Lung (tissue), 12 donors: ENCODE results near the gene AP5S1. TPM values are rescaled to one million over a fixed set of nuclear protein-coding genes. Genes with fewer than 3 reads are reported as not detected.
A peak's percentile ranks its signal among the peaks of the same experiment; 100 is the strongest.

Experiments used
- ATAC-seq: fragments of 200-7000 bp; cut with Tn5 transposase; one replicate; pipeline ENCODE4 v1.9.1; 2020; ENCODE audit warnings: moderate number of reproducible peaks; ENCODE audit not compliant: insufficient read depth, low FRiP score
- DNase-seq, 3 donors: peaks; one replicate each; pipeline ENCODE4 v3.0.0-alpha.2; 2013 to 2017
- H3K27ac ChIP-seq, 2 donors: one replicate each; pipeline ENCODE4 v1.5.1; 2013; ENCODE audit warnings: mild to moderate bottlenecking in 2 of 2, moderate library complexity in 2 of 2, control low read depth in 1 of 2, inconsistent platforms in 1 of 2, low read depth in 1 of 2, low read length in 1 of 2
- H3K27me3 ChIP-seq, 3 donors: one replicate each; pipeline ENCODE4 v1.5.1; 2013; ENCODE audit warnings: low read length in 2 of 3; ENCODE audit not compliant: control insufficient read depth in 3 of 3, insufficient read depth in 3 of 3
- H3K36me3 ChIP-seq, 4 donors: one replicate each; pipeline ENCODE4 v1.5.1; 2013; ENCODE audit warnings: low read length in 4 of 4, mild to moderate bottlenecking in 1 of 4, moderate library complexity in 1 of 4; ENCODE audit not compliant: control insufficient read depth in 4 of 4, insufficient read depth in 4 of 4
- H3K4me1 ChIP-seq, 5 donors: one replicate each; pipeline ENCODE4 v1.5.1; 2013; ENCODE audit warnings: low read length in 5 of 5, mild to moderate bottlenecking in 2 of 5, moderate library complexity in 1 of 5; ENCODE audit not compliant: control insufficient read depth in 5 of 5, insufficient read depth in 5 of 5
- H3K4me3 ChIP-seq: one replicate; pipeline ENCODE4 v1.5.1; 2013; ENCODE audit warnings: mild to moderate bottlenecking, control low read depth, moderate library complexity
- H3K9ac ChIP-seq, 2 donors: one replicate each; pipeline ENCODE4 v1.5.1; 2013; ENCODE audit warnings: low read length in 2 of 2, control low read depth in 1 of 2; ENCODE audit not compliant: insufficient read depth in 1 of 2
- H3K9me3 ChIP-seq, 4 donors: one replicate each; pipeline ENCODE4 v1.5.1; 2013; ENCODE audit warnings: low read length in 3 of 4, mild to moderate bottlenecking in 1 of 4, moderate library complexity in 1 of 4; ENCODE audit not compliant: control insufficient read depth in 4 of 4, insufficient read depth in 3 of 4
- WGBS, 2 donors: extraction: QIAGEN DNeasy Blood & Tissue Kit; methylation state at CpG; one replicate each; pipeline ENCODE4 v1.1.7; 2013; 5-methylcytosine and 5-hydroxymethylcytosine counted together
- polyA plus RNA-seq, 2 donors: library from polyadenylated mRNA; stranded (reverse); fragments of 200-250 nt; gene quantifications; one replicate each; pipeline ENCODE4 v1.2.1, GENCODE V29; 2013
- total RNA-seq, 2 donors: library from RNA; depleted of rRNA in 1 of 2; stranded (reverse); fragments of >200 nt in 1 of 2; gene quantifications; one replicate each; pipeline ENCODE4 v1.2.1, GENCODE V29; 2014 to 2021
- TF ChIP-seq, protein P1 (sequence below): IDR thresholded peaks from 2 replicates; pipeline ENCODE4 v1.5.1; 2012; ENCODE audit warnings: mild to moderate bottlenecking; ENCODE audit errors: control extremely low read depth, extremely low read depth
- donor health status: control.
- donor health status: control.
- donor health status: Bipolar disorder and iron deficiency.
- donor health status: healthy.
- donor health status: DM: yes; HTN: yes; CAD: no.

Gene AP5S1
- total and polyA plus RNA-seq, 4 donors: 8.1 to 20.7 (median 11.9) TPM

DNA sequence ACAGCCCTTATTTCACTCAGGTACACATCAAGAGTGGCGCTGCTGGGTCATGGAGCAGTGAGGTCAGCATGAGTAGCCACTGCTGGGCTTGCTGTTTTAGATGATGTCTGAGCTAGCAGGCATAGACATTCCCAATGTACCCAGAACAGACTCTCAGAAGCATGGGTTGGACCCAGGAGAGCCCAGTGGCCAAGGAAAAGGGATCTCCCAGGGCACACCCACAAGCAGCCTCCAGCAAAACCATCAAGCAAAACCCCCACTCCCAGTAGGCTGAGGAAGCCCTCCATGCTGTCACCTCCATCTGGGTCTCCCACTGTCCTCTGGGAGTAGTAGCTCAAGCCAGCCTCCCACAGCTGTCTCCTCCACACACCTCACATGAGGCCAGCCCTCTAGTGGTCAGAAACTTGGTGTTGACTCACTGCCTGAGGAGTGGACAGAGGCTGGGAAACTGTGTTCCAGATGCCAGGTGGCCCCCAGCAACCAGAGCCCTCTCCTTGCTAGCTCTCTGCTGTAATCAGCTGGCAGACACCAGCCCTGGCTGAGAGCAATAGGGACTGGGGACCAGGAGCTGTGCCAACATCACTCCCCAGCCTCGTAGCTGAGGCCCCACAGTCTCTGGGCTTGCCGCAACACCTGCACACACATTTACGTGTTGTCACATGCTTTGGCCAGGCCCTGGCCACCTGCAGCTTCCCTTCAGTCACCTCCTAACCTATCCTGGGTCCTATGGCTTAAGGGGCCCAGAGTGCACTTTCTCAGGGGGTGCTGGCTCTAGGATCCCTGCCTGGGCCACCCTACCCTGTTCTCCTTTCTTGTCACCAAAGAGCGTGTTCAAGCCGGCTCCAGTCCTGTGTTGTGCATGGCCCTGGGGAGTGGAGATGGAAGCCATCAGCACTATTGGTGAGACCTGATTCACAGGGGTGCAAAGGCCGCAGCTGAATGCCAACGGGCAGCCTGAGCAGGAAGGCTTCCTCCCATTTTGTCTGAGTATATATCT lies 1.9 kb upstream of the AP5S1 start:
- Histone ChIP-seq H3K27me3 (no peaks in the 10 kb centered on the region), H3K4me3 (no peak overlapping the region), H3K4me1 (peaks cover 0 to 25% (median 13%) of the 10 kb centered on the region in 5 donors), H3K27ac (peak overlapping the region; percentile 34 to 85), H3K9me3 (no peaks in the 10 kb centered on the region), H3K9ac (no peak overlapping the region), H3K36me3 (peaks cover 4 to 14% (median 6%) of the 10 kb centered on the region in 4 donors)
- peak; percentile 59 to 88 (median 84) for DNase-seq
- no peak for ATAC-seq
- whole genome bisulfite sequencing, 2 donors: 76 to 83% methylated on average over 8 of the region's 8 CpGs
- TF ChIP-seq, protein P1, sequence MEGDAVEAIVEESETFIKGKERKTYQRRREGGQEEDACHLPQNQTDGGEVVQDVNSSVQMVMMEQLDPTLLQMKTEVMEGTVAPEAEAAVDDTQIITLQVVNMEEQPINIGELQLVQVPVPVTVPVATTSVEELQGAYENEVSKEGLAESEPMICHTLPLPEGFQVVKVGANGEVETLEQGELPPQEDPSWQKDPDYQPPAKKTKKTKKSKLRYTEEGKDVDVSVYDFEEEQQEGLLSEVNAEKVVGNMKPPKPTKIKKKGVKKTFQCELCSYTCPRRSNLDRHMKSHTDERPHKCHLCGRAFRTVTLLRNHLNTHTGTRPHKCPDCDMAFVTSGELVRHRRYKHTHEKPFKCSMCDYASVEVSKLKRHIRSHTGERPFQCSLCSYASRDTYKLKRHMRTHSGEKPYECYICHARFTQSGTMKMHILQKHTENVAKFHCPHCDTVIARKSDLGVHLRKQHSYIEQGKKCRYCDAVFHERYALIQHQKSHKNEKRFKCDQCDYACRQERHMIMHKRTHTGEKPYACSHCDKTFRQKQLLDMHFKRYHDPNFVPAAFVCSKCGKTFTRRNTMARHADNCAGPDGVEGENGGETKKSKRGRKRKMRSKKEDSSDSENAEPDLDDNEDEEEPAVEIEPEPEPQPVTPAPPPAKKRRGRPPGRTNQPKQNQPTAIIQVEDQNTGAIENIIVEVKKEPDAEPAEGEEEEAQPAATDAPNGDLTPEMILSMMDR: no peak

DNA sequence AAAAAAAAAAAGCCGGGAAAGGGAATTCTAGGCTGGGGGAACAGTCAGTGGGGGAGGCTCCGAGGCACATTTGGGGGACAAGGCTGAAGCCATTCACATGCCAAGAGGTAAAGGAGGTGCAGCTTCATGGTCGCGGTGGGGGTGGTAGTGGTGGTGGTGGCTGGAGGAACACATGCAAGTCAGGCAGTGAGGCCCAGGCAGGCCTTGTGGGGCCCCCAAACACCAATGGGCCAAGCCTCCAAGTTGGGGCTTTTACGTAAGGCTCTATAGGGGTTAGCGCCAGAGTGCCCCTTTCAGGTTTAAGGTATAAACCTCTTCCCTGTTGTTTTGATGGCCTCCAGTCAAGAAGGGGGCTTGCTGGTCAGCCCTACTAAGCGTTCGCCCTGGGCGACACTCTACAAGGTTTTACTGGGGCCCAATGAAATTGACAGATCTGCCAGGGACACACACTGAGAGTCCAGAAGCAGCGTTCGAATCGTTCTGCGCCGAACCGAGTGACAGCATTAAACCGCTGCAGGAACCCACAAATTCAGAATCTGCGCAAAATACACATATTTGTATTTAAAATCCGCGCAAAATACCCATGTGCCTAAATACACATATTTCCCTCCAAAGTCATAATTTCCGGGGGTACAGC lies 818 bp upstream of the AP5S1 start:
- Histone ChIP-seq H3K27ac (peak overlapping the region; percentile 98 to 100), H3K36me3 (peaks cover 8 to 17% (median 16%) of the 10 kb centered on the region in 4 donors), H3K4me3 (no peak overlapping the region), H3K9ac (peak overlapping the region; percentile 63 to 92), H3K4me1 (peaks cover 0 to 19% (median 11%) of the 10 kb centered on the region in 5 donors), H3K9me3 (no peaks in the 10 kb centered on the region), H3K27me3 (no peaks in the 10 kb centered on the region)
- no peak for DNase-seq
- WGBS, 2 donors: 64 to 69% methylated on average over 19 to 20 of the region's 20 CpGs
- TF ChIP-seq, protein P1: no peak
- no peak for ATAC-seq

DNA sequence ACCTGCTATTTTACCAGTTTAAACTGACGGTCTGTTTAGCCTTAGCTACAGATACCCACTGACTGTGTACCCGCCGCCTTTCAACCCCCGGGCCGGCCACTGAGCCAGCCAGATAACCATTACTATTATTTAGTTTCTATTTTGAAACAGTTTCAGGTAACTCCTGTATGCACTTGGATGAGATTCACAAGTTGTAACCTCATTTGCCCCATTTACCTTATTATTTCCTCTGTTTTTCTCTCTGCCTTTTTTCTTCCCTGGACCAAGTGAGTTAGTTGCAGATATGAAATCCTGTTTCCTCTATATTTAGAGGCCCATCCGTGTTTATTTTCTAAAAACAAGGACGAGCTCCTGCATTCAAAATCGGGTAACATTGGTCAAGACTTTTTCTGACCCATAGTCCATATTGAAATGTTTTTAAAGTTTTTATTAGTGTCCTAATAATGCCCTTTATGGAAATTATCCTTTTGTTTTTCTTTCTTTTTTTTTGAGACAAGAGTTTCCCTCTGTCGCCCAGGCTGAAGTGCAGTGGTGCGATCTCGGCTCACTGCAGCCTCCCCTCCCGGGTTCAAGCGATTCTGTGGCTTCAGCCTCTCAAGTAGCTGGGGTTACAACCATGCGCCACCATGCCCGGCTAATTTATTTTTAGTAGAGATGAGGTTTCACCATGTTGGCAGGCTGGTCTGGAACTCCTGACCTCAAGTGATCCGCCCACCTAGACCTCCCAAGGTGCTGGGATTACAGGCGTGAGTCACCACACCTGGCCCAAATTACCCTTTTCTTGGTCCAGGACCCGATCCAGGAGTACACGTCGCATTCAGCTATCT lies 767 bp downstream of the AP5S1 start:
- H3K36me3 ChIP-seq: peaks cover 8 to 31% (median 23%) of the 10 kb centered on the region in 4 donors
- H3K4me1 ChIP-seq: peaks cover 0 to 19% (median 11%) of the 10 kb centered on the region in 5 donors
- H3K27me3 ChIP-seq: no peaks in the 10 kb centered on the region
- 45 to 50% methylated on average over 20 of the region's 20 CpGs for WGBS, 2 donors
- TF ChIP-seq, protein P1: no peak
- H3K4me3 ChIP-seq: peak overlapping the region; percentile 85
- peak overlapping the region; percentile 92 to 97 for H3K9ac ChIP-seq
- H3K27ac ChIP-seq: peak overlapping the region; percentile 98 to 100
- DNase-seq (no peak), ATAC-seq (no peak)
- no peaks in the 10 kb centered on the region for H3K9me3 ChIP-seq
